Stimulated activated CD8-positive, alpha-beta memory T cell treated with anti-CD3 and anti-CD28 coated beads, Interleukin-7, amount 100 ng/mL, for 48 hours (primary cell): Measurements from ENCODE around the gene CEP72.
"Not testable (repeated sequence)": the region's sequence is repeated elsewhere in the genome, so short reads cannot be mapped to it uniquely, and the experiment has no call there.

ENCODE experiments used
- DNase-seq, 2 donors: peaks; one replicate each; pipeline ENCODE4 v3.0.0-alpha.2; 2020; ENCODE audit warnings: low read depth in 1 of 2; ENCODE audit errors: extremely low read depth in 1 of 2

Gene CEP72

GRCh38 chr5:580436-580835 is 31.7 kb upstream of the CEP72 start:
- no peak for DNase-seq

DNA sequence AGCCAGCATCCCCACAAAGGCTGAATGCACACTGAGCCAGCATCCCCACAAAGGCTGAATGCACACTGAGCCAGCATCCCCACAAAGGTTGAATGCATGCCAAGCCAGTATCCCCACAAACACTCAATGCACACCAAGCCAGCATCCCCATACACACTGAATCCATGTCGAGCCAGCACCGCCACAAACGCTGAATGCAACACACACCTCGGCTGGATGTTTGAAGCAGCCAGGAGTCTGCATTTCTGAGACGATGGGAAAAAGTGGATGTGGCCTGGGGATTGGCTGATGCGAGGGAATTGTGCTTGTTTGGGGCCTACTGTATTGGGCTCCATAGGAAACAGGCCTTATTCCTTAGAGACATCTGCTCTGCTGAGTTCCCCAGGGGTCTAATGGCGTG is 30.9 kb upstream of the CEP72 start:
- DNase-seq, result no peak

DNA sequence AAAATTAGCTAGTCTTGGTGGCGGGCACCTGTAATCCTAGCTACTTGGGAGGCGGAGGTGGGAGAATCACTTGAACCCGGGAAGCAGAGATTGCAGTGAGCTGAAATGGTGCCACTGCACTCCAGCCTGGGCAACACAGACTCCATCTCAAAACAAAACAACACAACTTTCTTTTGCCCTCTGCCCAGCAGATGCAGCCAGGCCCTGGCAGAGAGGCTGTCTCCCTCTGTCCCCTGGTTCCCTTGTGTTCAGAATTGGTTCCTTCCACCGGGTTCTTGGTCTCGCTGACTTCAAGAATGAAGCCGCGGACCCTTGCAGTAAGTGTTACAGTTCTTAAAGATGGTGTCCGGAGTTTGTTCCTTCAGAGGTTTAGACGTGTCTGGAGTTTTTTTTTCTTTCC is 30.2 kb upstream of the CEP72 start:
- no peak for DNase-seq

DNA sequence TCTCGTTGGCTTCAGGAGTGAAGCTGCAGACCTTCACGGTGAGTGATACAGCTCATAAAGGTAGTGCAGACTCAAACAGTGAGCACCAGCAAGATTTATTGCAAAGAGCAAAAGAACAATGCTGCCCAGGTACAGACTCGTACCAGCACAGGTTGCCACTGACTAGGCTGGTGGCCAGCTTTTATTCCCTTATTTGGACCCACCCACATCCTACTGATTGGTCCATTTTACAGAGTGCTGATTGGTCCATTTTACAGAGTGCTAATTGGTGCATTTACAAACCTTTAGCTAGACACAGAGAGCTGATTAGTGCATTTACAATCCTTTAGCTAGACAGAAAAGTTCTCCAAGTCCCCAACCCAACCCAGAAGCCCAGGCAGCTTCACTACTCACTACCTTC is 29.7 kb upstream of the CEP72 start:
- not testable (repeated sequence) for DNase-seq

GRCh38 chr5:582936-583635 is 29.1 kb upstream of the CEP72 start:
- DNase-seq, result no peak

- DNase-seq, result no peak
Observed at GRCh38 chr5:583645-584044, 28.5 kb upstream of the CEP72 start.

DNA sequence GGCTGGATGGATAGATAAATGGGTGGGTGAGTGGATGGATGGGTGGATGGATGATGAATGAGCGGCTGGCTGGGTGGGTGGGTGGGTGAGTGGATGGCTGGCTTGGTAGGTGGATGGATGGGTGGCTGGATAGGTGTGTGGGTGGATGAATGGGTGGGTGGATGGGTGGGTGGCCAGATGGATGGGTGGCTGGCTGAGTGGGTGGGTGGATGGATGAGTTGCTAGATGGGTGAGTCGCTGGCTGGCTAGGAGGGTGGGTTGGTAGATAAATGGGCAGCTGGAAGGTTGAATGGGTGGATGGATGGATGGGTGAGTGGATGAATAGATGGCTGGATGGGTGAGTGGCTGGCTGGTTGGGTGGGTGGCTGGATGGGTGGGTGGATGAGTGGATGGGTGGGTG is 27.9 kb upstream of the CEP72 start:
- DNase-seq, result no peak

DNA sequence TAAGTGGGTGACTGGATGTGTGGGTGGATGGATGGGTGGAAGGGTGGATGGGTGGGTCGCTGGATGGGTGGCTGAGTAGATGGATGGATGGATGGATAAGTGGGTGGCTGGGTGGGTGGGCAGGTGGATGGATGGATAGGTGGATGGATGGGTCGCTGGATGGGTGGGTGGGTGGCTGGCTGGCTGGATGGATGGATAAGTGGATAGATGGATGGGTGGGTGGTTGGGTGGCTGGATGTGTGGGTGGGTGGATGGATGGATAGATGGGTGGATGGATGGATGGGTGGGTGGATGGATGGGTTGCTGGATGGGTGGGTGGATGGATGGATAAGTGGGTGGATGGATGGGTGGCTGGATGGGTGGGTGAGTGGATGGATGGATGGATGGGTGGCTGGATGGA is 27.3 kb upstream of the CEP72 start:
- no peak for DNase-seq

DNA sequence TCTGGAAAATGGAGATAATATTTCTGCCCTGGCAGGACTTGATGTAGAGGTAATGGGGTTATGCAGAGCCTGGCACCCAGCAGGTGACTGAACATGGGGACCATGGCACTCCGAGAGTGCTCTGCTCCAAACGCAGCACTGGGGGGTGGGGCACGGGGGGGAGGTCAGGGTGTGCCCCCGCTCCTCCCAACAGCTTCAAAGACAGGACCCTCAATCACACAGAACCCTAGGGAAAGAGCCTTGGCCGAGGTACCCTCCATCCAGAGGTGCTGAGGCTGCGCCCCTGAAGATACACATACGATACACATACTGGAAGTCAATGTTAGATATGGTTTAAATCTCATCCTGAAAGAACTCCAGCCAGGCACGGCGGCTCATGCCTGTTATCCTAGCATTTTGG is 26.6 kb upstream of the CEP72 start:
- no peak for DNase-seq

- no peak for DNase-seq
Observed at GRCh38 chr5:585962-586628, 26.0 kb upstream of the CEP72 start.

DNA sequence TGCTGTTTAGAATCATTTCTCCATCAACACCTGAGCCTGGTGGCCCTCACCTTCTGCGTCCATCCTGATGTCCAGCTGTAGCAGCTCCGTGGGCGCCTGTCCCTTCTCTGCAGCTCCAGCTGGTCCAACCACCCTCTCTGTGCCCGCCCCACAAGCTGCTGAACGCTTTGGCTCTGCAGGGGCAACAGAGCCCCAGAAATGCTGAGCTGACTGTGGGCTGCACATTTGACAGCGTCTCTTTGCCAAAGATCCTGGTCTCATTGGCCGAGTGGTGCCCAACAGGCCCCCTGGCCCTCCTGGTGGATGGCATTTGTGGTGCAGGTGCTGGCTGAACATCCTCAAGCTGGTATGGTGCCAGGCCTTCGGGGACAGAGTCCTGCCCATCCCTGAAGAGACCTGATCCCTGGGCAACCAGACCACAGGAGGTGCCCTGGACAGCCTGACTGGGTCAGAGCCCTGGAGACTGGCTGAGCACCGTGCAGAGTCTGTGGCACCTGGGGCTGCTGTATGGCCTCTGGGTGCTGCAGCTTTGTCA is 25.3 kb upstream of the CEP72 start:
- no peak for DNase-seq

- no peak for DNase-seq
Observed at GRCh38 chr5:587403-587802, 24.7 kb upstream of the CEP72 start.

GRCh38 chr5:588406-588995 is 23.6 kb upstream of the CEP72 start:
- DNase-seq, result no peak

- DNase-seq, result no peak
Observed at GRCh38 chr5:589173-589572, 23.0 kb upstream of the CEP72 start.

GRCh38 chr5:589588-589987 is 22.6 kb upstream of the CEP72 start:
- DNase-seq, result no peak

GRCh38 chr5:590346-590745 is 21.8 kb upstream of the CEP72 start:
- no peak for DNase-seq

GRCh38 chr5:591746-592145 is 20.4 kb upstream of the CEP72 start:
- no peak for DNase-seq

- no peak for DNase-seq
Observed at GRCh38 chr5:592158-592557, 20.0 kb upstream of the CEP72 start.

DNA sequence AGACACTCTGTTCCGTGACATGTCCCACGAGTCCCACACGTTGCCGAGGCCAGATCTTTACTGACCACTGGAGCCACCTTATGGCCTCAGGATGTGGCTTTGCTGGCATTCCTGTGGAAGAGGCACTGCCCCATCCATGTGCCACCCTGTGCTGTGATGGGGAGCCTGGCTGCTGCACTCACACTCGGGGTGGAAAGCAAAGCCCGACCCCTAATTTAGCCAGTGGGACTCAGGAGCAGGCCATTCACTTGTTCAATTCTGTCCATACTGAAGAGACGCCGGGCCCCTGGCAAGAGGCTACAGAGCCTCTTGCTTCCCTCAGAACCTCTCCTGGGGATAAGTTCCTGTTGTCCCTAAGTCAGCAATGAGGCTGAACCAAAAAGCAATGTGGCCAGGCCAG is 18.6 kb upstream of the CEP72 start:
- no peak for DNase-seq

DNA sequence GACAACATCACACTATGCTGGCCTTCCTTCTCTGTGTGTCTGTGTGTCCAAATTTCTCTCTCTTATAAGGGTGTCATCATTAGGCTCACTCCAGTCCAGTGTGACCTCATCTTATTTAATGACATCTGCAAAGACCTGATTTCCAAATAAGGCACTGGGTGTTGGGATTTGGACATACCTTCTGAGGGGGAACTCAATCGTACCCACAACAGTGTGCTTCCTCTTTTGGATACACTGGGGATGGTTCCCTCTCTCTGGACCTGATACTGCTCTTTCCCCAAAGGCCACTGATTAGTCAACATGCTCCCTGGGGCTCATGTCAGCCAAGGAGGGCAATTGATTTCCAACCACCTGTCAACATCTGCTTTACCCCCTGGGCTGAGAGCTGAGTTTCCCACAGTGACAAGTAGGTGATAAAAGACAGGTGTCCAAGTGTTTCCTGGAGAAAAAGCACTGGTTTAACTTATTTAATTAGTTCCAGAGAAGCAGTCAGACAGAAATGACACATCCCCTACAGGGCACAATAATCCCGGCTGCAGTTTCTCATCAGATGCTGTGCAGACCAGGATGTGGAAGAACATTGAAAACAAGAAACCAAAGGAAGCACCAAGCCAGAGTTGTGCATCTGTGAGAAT is 17.8 kb upstream of the CEP72 start:
- DNase-seq, result no peak

GRCh38 chr5:595285-595875 is 16.8 kb upstream of the CEP72 start:
- DNase-seq, result no peak
